B cell (primary cell): ENCODE measurements around the gene CTNNA2. TPM values are rescaled to one million over a fixed set of nuclear protein-coding genes. Genes with fewer than 3 reads are reported as not detected.

Experiments
- ATAC-seq: fragments of 200-7000 bp; cut with Tn5 transposase; one replicate; pipeline ENCODE4 v1.10.0; 2021; ENCODE audit warnings: low read depth, mild to moderate bottlenecking, moderate number of reproducible peaks, moderate library complexity
- CTCF ChIA-PET: fragments of 350-600 bp; sonication (Branson Sonifier 250); formaldehyde crosslinking; loops from one replicate; lab custom pipeline; 2021; ENCODE audit warnings: antibody characterized with exemption, inconsistent platforms; lab: Charles Lee
- POLR2A ChIA-PET: fragments of 350-600 bp; sonication (Branson Sonifier 250); formaldehyde crosslinking; loops from one replicate; lab custom pipeline; 2021; ENCODE audit warnings: antibody characterized with exemption; lab: Charles Lee
- DNase-seq: peaks from one replicate; pipeline ENCODE4 v3.0.0; 2013
- H2AFZ ChIP-seq: 2 replicates; pipeline ENCODE4 v1.6.1; 2012; ENCODE audit warnings: mild to moderate bottlenecking, low read depth, low read length; ENCODE audit not compliant: insufficient read depth, poor library complexity, severe bottlenecking
- H3K27ac ChIP-seq, 2 donors: 1 replicate in 1 of 2; 2 replicates in 1 of 2; pipeline ENCODE4 v1.5.1; 2012 to 2013; ENCODE audit warnings: low read length in 2 of 2, mild to moderate bottlenecking in 2 of 2, moderate library complexity in 1 of 2
- H3K27me3 ChIP-seq, 4 experiments: fragments of 200-600 bp in 1 of 4; sonication (generic) in 1 of 4; replicated peaks in 1 of 4; 1 replicate in 2 of 4; 2 replicates in 2 of 4; pipeline versions ENCODE4 v1.6.1 to v1.7.0; 2013 to 2016; ENCODE audit warnings: low read length in 3 of 4, mild to moderate bottlenecking in 2 of 4, mixed read lengths in 1 of 4, moderate library complexity in 1 of 4; ENCODE audit not compliant: insufficient read depth in 4 of 4, control insufficient read depth in 3 of 4; ENCODE audit errors: control extremely low read depth in 1 of 4
- H3K36me3 ChIP-seq, 2 experiments: replicated peaks in 1 of 2; 1 replicate in 1 of 2; 2 replicates in 1 of 2; pipeline versions ENCODE4 v1.6.1 to v1.7.1; 2013; ENCODE audit warnings: low read length in 1 of 2; ENCODE audit not compliant: insufficient read depth in 2 of 2, control insufficient read depth in 1 of 2; ENCODE audit errors: control extremely low read depth in 1 of 2, extremely low read depth in 1 of 2
- H3K4me1 ChIP-seq, 2 donors: fragments of 200-600 bp in 1 of 2; sonication (generic) in 1 of 2; 1 replicate in 1 of 2; 2 replicates in 1 of 2; pipeline versions ENCODE4 v1.5.1 to v1.6.1; 2013 to 2017; ENCODE audit warnings: low read length in 2 of 2; ENCODE audit not compliant: control insufficient read depth in 2 of 2, insufficient read depth in 2 of 2
- H3K4me2 ChIP-seq: replicated peaks from 2 replicates; pipeline ENCODE3; 2012; ENCODE audit warnings: mild to moderate bottlenecking, low read depth, low read length; ENCODE audit not compliant: poor library complexity, severe bottlenecking
- H3K4me3 ChIP-seq, 5 experiments: fragments of 200-600 bp in 1 of 5; sonication (generic) in 1 of 5; 1 replicate in 3 of 5; 2 replicates in 2 of 5; pipeline versions ENCODE4 v1.5.1 to v1.7.0; 2011 to 2016; ENCODE audit warnings: low read length in 4 of 5, mild to moderate bottlenecking in 4 of 5, low read depth in 2 of 5, control low read depth in 1 of 5, moderate library complexity in 1 of 5; ENCODE audit not compliant: insufficient read depth in 1 of 5; ENCODE audit errors: control extremely low read depth in 1 of 5, extremely low read depth in 1 of 5
- H3K79me2 ChIP-seq: fragments of 200-600 bp; sonication (generic); one replicate; pipeline ENCODE4 v1.6.0; 2016; ENCODE audit warnings: low read length; ENCODE audit not compliant: control insufficient read depth, insufficient read depth
- H3K9ac ChIP-seq: fragments of 200-600 bp; sonication (generic); 2 replicates; pipeline ENCODE4 v1.6.1; 2017; ENCODE audit warnings: mild to moderate bottlenecking, low read length, moderate library complexity
- H3K9me3 ChIP-seq, 3 donors: one replicate each; pipeline versions ENCODE4 v1.6.1 to v1.7.1; 2013; ENCODE audit warnings: low read length in 2 of 3; ENCODE audit not compliant: control insufficient read depth in 2 of 3, insufficient read depth in 1 of 3; ENCODE audit errors: control extremely low read depth in 1 of 3
- H4K20me1 ChIP-seq: 2 replicates; pipeline ENCODE4 v1.6.0; 2012; ENCODE audit warnings: mild to moderate bottlenecking, low read length; ENCODE audit not compliant: insufficient read depth, control insufficient read depth, poor library complexity, severe bottlenecking
- H3K27ac Mint-ChIP-seq: one replicate; pipeline ENCODE4 v1.8.0; 2021; ENCODE audit warnings: mixed read lengths
- H3K27me3 Mint-ChIP-seq: one replicate; pipeline ENCODE4 v1.8.0; 2021; ENCODE audit warnings: mixed read lengths
- H3K4me1 Mint-ChIP-seq: one replicate; pipeline ENCODE4 v1.8.0; 2021; ENCODE audit warnings: mixed read lengths
- H3K4me3 Mint-ChIP-seq: one replicate; pipeline ENCODE4 v1.8.0; 2021; ENCODE audit warnings: mixed read lengths
- H3K9me3 Mint-ChIP-seq: one replicate; pipeline ENCODE4 v1.8.0; 2022; ENCODE audit warnings: mixed read lengths; ENCODE audit not compliant: insufficient read depth
- CTCF ChIP-seq: fragments of 200-600 bp; IDR thresholded peaks from one replicate; pipeline ENCODE4 v1.8.0; 2022; ENCODE audit warnings: antibody characterized with exemption, mild to moderate bottlenecking
- EZH2 ChIP-seq: IDR thresholded peaks from 2 replicates; pipeline ENCODE4 v1.6.1; 2012; ENCODE audit warnings: borderline replicate concordance, low read depth, mild to moderate bottlenecking, moderate library complexity, low read length; ENCODE audit not compliant: insufficient read depth, poor library complexity, severe bottlenecking
- WGBS: methylation state at CpG from one replicate; pipeline ENCODE4 v1.1.5; 2013; ENCODE audit warnings: missing lambda C conversion rate; ENCODE audit not compliant: insufficient coverage; 5-methylcytosine and 5-hydroxymethylcytosine counted together
- intact Hi-C: fragments of 100-400 bp; cut with micrococcal nuclease; formaldehyde crosslinking; loops from one replicate; pipeline ENCODE4 v1.10.0; 2022
- polyA plus RNA-seq: library from polyadenylated mRNA; depleted of rRNA; stranded (reverse); fragments of >200 nt; gene quantifications from 2 replicates; pipeline ENCODE4 v1.2.3, GENCODE V29; 2012
- total RNA-seq, 2 donors: library from RNA; stranded (reverse); fragments of 120-200 nt in 1 of 2; gene quantifications; 1 replicate in 1 of 2; 2 replicates in 1 of 2; pipeline versions ENCODE4 v1.2.3 to v1.2.4, GENCODE V29; 2013 to 2022

Gene CTNNA2
- total and polyA plus RNA-seq, 2 donors (not counting 1 experiment from before 2014, with no cell fraction given) = not detected

GRCh38 chr2:80573167-80573566 is 1060.3 kb downstream of the CTNNA2 start:
- 89% methylated on average over 3 of the region's 6 CpGs for WGBS

GRCh38 chr2:80573950-80574349 is 1061.1 kb downstream of the CTNNA2 start:
- whole genome bisulfite sequencing = 83% methylated on average over 5 of the region's 10 CpGs
- no peaks in the 10 kb centered on the region for H3K4me1 ChIP-seq
- H3K27ac Mint-ChIP-seq = no peak overlapping the region
- no peak overlapping the region for H3K27ac ChIP-seq
- ATAC-seq (no peak), DNase-seq (no peak)
- intact Hi-C loops = no loop called here
- POLR2A ChIA-PET = no interaction called here
- TF ChIP-seq EZH2 = no peak
- no peak for TF ChIP-seq CTCF
- H2AFZ ChIP-seq = no peak overlapping the region
- H3K4me3 Mint-ChIP-seq = no peak overlapping the region
- no peaks in the 10 kb centered on the region for H3K9me3 ChIP-seq
- H3K36me3 ChIP-seq = no peaks in the 10 kb centered on the region
- peaks cover 2% of the 10 kb centered on the region for H3K9me3 Mint-ChIP-seq
- H3K79me2 ChIP-seq = no peaks in the 10 kb centered on the region
- CTCF ChIA-PET = no interaction called here
- no peaks in the 10 kb centered on the region for H3K27me3 ChIP-seq
- no peak overlapping the region for H3K4me3 ChIP-seq
- no peak overlapping the region for H3K4me2 ChIP-seq
- no peaks in the 10 kb centered on the region for H4K20me1 ChIP-seq
- H3K27me3 Mint-ChIP-seq = no peaks in the 10 kb centered on the region
- H3K9ac ChIP-seq = no peak overlapping the region
- no peaks in the 10 kb centered on the region for H3K4me1 Mint-ChIP-seq

More at GRCh38 chr2:80573167-80573566, 1060.3 kb downstream of the CTNNA2 start:
- Histone ChIP-seq H3K79me2 (no peaks in the 10 kb centered on the region), H3K9me3 (no peaks in the 10 kb centered on the region), H3K4me2 (no peak overlapping the region), H3K27ac (no peak overlapping the region), H3K9ac (no peak overlapping the region), H3K36me3 (no peaks in the 10 kb centered on the region), H3K4me3 (no peak overlapping the region), H3K27me3 (no peaks in the 10 kb centered on the region), H3K4me1 (no peaks in the 10 kb centered on the region), H2AFZ (no peak overlapping the region), H4K20me1 (no peaks in the 10 kb centered on the region)
- ChIA-PET POLR2A (no interaction called here), CTCF (no interaction called here)
- TF ChIP-seq EZH2 (no peak), CTCF (no peak)
- no peak overlapping the region for H3K27ac Mint-ChIP-seq
- no peaks in the 10 kb centered on the region for H3K27me3 Mint-ChIP-seq
- no peak overlapping the region for H3K4me3 Mint-ChIP-seq
- H3K9me3 Mint-ChIP-seq = peaks cover 2% of the 10 kb centered on the region
- no peaks in the 10 kb centered on the region for H3K4me1 Mint-ChIP-seq
- ATAC-seq (no peak), DNase-seq (no peak)
- intact Hi-C loops = no loop called here
